ENCODE measurements around the gene ADPRH.

Gene ADPRH

DNA sequence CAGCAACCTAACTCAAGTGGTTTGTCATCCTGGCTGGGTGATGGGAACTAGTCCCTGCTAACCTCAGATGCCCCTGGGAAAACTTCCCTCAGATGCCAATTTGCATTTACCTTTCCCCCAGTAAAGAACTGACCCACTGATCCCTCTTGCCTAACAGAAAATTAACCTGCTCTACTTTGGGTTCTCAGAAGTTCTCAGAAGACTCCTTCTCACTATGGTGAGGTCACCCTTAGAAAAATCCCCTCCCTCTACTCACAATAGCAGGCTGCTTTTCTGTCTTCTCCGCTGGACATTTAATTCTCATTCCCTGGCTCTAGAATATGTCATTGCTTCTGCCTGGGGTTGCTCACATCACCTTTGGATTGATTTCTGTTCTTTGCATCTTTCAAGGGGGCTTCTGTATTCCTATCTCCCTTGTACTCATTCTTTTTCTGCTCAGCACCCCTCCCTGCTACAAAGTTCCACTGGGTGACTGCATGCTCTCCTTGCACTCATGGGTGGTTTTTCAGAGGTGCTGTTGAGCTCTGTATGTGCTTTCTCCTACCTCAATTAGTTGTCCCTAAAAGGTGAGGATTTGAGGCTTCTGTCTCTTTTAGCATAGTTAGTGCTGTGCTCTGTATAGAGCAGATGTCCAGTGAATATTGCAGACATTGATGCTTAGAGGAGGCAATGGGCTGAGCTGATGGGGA, 19.3 kb downstream of the ADPRH start:
- DNase-seq, result no peak

DNA sequence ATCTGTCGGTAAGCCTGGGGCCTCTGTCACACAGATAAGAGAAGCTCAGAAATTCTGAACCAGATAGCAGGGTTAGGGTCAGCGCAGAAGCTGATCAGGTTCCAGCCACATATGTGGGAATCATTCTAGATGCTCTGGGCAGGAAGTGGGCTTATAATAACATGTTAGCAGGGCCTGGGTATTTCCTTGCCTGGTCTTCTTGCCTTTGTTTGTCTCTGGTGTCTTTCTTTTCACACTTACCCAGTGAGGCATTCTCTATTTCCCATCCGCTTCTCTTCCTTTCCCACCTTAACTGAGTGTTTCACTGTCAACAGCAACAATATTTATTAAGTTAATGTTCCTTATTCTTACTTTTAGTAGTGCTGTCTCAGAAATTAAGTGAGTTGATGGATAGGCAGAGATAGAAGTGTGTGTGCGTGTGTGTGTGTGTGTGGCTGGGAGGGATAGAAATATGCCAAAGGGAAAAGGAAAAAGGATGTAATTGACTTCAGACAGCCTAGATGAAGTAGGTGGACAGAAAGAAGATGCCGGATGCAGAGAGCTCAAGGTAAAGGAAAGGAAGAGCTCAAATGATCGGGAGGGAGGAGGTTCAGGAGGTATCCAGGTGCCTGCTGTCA, 20.4 kb downstream of the ADPRH start:
- DNase-seq, result no peak

DNA sequence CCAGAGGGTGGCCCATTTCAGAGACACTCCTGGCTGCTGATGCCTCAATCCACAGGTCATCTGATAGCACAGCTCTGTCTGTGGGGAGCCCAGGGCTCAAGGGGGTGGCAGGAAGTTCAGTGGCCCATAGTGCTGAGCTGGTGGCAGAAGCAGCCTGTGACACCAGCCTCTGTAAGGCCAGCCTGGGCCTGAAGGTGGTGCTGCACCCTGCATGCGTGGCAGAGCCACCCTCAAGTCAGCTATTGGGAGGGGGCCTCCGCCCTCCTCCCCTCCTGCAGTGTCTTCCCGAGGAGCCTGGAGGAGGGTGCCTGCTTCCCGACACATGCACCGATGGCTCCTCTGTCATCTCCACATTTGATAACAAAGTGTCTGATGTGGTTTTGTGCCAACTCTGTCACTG, 21.4 kb downstream of the ADPRH start:
- peak; percentile 11 for DNase-seq

DNA sequence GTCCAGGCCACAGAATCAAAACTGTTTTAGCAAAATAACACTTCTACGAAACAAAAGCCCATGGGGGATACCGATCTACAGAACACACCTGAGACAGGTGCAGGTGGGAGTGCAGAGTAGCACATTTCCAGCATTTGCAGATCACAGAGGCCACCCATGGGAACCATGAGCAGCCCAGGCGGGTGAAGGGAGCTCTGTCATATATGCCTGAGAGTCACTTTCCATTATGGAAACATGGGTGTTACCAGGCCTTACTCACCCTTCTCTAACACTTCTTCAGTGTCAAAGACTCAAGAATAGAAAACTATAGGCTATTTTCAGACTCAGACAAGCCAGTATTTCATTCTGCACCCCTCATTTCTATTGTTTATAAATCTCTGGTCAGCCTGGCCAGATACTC, 21.9 kb downstream of the ADPRH start:
- DNase-seq, result peak; percentile 14

DNA sequence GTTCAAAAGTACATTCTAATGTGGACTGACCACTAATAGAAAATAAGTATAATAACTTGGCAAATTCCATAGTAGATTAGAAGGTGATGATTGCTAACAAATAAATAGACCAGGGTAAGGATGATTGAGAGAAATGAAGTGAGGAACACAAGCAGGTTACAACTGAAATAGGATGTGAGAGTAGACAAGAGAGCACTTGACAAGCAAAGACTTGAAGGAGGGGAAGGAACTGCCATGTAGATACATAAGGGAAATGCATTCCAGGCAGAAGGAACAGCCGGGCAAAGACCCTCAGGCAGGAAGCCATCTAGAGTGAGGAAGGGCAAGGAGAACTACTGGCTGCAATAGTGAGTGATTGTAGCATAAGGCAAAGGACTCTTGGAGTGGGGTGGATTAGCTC, 23.4 kb downstream of the ADPRH start:
- no peak for DNase-seq

DNA sequence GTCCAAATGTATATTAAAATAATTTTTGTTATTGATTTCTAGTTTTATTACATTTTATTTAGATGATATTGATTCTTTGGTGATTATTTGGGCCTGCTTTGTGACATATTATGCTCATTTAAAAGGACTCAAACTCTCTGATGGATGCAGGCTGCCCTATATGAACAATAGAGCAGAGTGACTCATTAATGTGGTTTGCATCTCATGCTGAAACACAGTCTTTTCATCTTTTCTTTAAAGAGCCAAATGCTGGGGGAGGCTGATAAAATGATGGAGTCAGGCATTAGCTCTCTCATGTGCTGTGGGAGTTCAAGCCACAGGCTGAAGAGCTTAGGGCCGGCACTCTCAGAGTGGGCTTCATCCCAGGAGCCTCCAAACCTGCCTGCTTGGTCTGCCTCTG, 25.6 kb downstream of the ADPRH start:
- DNase-seq, result no peak

DNA sequence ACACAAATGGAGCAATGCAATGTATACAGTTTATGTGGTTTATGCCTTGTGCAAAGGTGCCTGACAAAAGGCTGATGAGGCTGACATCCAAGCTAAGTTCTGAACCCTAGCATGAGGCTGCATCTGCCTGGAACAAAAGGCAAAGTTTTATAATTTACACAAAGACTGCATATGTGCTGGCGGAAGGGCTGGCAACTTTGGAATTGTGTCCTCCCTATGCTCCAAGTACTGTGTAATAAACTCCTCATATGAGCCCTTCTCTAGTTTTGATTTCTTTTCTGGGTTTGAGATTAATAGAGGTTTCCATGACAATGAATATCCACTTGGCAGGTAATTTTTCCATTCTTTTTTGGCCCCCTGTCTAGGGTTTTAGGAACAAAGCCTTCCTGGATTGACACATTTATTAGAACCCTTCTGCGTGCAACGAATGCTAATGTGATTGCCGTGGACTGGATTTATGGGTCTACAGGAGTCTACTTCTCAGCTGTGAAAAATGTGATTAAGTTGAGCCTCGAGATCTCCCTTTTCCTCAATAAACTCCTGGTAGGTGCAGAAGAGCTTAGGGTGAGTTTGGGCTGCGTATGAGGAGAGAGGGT, 29.2 kb downstream of the ADPRH start:
- DNase-seq, result no peak

DNA sequence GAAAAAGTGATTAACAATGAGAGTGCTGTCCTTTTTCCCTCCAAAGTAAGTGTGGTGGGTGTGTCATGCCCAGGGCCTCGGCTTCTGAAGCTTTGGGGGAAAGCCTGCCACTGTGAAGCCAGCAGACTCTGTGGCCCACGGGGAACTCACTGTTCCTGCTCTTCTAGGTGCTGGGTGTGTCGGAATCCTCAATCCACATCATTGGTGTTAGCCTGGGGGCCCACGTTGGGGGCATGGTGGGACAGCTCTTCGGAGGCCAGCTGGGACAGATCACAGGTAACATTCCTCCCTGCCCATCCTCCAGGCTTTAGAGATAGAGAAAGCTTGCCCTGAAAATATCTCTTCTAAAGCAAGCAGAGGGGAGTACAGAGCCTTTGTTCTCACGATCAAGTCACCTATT, 30.0 kb downstream of the ADPRH start:
- no peak for DNase-seq

DNA sequence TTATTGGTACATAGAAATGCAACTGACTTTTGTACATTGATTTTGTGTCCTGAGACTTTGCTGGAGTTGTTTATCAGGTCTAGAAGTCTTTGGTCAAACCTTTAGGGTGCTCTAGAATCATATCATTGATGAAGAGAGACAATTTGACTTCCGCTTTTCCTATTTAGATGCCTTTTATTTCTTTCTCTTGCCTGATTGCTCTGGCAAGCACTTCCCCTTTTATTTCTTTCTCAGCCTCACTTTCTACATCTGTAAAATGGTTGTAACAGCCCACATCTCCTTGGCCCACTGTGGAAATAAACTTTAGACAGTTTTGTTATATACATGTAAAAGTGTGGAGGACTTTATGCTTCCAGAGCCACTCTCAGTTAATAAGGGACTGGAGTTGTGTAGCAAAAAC, 32.4 kb downstream of the ADPRH start:
- DNase-seq, result no peak

DNA sequence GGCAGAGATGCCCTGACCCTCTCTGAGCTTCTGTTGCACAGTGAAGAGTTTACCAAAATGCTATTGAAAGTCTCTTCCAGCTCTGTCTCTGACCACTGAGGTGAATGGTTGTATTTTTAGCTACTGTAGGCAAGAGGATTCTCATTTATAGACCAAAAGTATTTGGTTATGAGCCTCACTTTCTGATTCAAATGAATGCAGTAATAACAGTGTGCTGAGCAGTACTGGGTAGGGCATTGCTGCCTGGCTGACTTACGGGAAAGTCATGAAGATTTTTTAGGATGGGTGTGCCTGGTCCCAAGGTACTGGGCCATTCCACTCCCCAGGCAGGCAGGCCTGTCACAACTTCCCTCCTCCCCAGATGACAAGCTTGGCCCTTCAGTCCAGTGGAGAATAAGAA, 33.9 kb downstream of the ADPRH start:
- DNase-seq, result no peak

DNA sequence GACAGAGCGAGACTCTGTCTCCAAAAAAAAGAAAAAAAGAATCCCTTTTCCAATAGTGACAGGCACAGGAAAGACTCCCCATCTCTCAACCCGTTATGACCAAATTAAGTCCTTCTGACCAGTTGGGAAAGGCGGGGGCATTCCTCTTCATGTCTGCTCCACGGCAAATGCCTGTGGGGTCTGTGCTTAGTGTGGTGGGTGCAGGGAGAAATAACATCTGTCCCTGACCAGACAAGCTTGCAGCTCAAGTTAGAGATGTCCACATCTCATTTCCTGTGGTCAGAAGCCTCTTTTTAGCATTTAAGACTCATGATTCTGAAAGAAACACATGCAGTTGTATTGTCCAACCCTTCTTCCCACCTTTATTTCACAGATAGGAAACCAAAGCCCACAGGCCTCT, 34.6 kb downstream of the ADPRH start:
- DNase-seq, result no peak

DNA sequence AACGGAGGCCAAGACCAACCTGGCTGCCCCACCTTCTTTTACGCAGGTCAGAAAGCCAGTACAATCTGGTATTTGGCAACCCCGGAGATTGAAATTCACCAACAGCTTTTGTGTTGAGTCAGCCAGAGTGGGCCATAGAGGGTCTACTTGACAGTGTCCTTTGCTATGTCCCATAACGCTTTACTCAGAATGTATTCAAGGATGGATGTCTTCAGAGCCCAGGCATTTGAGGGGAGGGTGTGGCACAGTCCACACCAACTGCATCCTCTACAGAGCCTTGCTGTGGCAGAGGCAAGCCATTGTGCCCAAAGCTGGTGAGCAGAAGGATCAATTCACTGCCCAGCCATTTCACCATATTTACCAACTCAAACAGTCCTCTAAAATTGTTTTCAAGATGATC, 36.8 kb downstream of the ADPRH start:
- DNase-seq, result no peak

DNA sequence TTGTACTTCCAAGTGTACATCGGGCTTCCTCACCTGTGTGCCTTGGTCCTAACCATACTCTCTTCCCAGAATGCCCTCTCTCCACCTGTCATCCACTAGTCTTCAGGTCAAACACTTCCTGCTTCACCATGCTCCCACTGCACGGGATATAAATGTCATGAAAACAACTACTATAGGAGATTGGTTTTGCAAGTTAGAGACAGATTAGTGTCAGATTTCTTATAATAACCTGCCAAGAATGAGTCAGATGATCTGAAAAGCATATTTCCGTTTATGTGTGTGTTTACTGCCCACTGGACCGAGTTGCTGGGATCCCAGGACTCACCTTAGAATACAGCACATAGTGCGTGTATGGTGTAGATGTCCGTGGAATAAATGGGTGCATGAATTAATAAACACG, 39.8 kb downstream of the ADPRH start:
- no peak for DNase-seq

DNA sequence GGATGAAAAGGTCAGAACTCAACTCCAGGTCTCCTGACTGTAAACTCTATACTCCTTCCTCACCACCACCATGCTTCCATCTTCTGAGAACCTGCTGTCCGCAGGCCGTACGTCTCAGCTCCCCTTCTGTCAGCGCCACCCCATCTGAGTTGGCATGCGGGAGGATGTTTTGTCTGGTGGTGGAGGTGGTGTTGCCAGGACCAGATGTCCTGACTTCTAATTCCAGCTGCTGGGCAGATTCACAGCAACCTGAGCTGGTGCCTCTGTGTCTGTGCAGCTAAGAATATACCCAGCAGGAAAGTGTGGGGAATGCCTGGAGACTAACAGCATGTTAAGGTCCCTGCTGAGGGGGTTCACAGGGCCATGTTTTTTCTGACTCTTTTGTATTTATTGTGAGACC, 41.6 kb downstream of the ADPRH start:
- DNase-seq, result no peak

DNA sequence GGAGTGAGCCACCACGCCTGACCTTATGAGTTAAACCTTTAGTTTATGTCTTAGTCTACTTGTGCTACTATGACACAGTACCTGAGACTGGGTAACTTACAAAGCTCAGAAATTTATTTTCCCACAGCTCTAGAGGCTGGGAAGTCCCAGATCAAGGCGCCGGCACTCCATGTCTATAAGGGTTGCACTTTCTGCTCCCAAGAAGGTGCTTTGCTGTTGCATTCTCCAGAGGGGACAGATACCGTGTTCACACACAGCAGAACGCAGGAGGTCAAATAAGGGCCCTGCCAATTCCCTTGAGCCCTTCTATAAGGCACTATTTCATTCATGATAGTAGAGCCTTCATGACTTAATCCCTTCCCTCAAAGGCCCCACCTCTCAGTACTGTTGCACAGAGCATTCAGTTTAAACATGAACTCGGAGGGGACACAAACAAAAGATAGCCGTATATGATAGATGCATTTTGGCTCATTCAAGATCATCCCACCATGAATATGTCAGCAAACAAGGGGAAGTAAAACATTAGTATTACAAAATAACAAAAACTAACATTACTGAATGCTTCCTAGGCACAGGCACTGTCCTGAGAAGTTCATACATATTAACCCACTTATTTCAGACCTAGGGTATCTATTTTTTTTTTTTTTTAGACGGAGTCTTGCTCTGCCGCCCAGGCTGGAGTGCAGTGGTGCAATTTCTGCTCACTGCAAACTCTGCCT, 44.9 kb downstream of the ADPRH start:
- DNase-seq, result no peak

DNA sequence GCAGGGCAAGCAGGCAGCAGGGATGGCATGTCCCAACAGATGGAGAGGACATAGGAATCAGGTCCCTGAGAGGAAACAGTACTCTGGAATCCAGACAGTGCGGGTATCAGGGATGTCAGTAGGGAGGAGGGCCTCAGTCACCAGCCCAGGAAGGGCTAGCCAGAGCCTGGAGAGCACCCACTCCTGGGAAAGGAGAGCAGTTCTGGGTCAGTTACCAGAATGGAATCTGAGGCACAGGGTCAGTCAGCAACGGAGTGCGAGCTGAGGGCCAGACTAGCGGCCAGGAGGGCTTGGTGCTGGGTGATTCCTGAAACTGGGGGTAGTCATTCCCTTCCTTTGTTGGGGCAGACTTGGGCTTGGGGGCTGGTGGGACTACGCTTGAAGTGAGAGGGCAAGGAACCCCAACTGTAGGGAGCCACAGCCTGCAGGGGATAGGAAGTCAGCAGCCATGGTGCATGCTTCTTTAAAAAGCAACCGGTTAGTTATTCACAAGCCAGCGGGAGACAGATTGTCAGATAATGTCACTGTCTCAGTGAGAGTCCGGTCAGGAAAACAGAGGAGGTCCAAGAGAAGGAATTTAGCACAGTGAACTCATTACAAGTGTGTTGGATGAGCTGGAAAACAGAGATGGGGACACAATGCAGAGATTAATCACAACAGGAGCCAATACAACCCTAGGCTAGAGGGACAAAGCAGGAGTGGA, 46.3 kb downstream of the ADPRH start:
- no peak for DNase-seq

DNA sequence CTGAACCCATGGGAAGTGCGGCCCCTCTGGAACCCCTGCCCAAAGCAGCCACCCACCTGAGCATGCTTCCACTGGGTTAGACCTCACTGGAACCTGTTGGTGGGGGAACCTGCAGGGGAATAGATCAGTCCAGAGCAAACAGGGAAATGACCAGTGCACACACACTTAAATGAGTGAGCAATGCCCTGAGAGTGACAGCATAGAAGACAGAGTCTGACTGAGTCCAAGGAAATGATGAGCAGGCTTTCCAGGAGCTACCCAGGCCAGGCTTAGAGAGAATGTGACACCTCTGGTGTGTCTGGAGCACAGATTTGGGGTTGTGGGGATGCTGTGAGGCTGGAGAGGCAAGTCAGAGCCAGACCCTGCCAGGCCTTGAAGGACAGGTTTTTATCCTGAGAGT, 46.9 kb downstream of the ADPRH start:
- DNase-seq, result no peak

DNA sequence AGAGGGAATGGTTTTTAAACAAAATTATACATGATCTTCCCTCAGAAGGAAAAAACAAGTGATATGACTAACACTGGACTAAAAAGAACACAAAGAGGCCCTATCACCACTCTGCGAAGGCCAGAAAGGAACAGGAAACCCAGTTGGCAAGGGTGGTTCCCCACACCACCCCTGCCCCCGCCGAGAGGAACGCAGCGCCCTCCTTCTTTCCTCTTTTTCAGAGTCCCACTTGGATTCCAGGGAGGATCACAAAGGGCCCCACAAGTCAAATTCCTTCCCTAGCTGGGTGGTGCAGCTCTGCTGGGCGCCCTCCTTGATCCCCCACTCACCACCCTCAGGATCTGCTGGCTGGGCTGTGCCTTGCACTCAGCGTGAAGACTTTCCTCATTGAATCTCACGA, 48.2 kb downstream of the ADPRH start:
- DNase-seq, result peak; percentile 20

DNA sequence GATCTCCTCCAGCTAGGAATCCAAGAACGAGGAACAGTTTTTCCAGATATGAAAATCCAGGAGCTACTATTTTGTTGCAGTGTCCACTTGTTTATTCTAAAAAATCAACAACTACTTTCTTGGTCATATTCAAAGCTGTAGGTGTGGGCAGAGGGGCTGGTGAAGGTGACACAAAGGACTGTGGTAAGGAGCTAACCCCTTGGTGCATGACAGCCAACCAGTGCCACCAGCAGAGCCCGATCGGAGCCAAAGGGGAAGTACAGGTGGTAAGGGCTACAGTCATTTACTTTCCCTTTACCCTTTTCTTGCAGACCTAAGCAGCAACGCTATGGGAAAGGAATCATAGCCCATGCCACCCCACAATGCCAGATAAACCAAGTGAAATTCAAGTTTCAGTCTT, 49.1 kb downstream of the ADPRH start:
- DNase-seq, result peak; percentile 40

DNA sequence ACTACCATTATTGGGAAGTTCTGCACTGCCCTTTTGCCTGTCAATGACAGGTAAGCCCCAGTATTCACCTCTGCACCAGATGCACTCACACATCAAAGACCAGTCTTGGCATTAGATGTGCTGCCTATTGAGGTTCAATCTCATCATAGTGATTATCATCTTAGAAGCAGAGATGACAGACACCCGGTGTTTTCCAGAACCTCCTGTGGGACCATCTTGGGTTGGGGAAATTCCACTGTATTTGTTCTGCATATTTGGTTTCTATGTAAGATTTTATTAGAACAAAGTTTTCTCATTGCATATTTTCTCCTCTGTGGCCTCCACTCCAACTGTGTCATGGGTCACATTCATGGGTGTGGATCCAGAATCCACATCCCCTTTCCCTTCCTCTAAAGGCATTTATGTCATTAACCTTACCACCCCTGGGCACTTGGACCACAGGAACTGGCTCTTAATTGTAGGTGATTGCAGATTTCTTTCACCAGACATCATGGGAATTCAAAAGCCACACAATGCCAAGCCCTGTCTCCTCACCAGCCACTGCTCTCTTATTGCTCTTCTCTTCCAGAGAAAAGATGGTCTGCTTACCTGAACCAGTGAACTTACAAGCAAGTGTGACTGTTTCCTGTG, 49.6 kb downstream of the ADPRH start:
- no peak for DNase-seq

DNA sequence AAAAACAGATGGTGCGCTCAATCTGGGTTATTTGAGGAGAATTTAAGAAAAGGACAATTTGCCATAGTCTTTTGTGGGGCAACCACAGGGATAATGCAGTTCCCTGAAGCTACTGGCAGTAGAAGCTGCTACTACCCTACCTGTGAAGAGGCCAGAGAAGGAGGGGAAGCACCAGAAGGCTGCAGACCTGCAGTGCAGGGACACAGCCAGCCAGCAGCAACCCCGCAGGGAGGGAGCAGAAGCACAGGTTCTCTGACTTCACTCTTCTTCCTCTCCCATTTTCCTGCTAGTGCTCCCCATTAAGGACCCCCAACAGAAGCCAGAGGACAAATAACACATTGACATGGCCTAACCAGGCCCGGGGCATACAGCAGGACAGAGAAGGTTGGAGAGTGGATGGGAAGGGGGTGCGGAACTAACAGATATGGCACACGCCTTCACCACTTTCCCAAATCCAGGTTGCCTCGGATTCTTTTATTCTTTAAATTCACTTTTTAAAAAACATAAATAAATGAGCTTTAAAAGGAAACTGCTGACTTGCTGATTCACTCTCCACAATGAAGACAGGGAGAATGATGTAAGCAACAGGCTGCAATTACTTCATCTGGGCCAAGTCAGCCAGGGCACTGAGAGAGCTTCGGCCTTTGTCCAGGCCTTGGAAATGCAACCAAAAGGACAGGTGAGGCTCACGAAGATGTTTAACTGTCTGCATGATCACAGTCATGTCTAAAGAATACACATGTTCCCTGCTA, 51.0 kb downstream of the ADPRH start:
- DNase-seq, result no peak

DNA sequence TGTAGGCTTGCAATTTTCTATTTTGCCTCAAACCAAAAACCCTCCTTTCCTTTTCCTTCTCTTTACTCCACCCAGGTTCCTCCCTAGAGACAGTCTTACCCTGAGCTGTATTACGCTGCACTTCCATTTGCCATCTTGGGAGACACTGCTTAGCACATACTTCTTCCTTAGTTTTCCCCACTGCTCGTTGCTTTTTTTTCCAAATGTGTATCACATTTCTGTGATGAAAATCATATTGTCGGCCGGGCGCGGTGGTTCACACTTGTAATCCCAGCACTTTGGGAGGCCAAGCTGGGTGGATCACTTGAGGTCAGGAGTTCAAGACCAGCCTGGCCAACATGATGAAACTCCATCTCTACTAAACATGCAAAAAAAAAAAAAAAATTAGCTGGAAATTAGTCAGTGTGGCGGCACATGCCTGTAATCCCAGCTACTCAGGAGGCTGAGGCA, 51.6 kb downstream of the ADPRH start:
- no peak for DNase-seq

All from stimulated activated CD4-positive, alpha-beta T cell treated with anti-CD3 and anti-CD28 coated beads, Interleukin-4, amount 100 ng/mL, for 24 hours (primary cell).